Measurements from ENCODE around the gene PDE4A. TPM values are rescaled to one million over a fixed set of nuclear protein-coding genes. Genes with fewer than 3 reads are reported as not detected.

Gene PDE4A
- total and polyA plus RNA-seq, 2 of the 8 experiments (the other 6 are each of a cell fraction or from before 2014, with no cell fraction given) = 2.0 to 4.4 TPM

DNA sequence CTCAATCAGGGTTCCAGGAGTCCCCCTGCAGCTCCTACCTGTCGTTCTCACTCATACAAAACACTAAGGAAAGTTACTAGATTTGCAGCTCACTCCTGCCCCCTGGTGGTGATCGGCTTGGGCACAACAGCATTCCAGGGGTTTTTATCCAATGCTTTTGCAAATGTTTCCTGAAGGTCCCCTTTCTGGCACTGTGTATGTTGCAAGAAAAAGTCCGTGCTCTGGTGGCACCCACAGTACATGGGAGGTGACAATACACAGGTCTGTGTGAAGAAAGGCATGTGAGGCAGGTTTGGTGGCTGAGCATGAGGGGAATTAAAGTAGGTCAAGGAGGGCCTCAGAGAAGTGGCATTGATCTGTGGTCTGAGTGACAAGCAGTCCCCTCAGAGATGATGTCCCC, 31.4 kb upstream of the PDE4A start:
- Histone ChIP-seq H3K36me3 (ENCODE audit: control insufficient read depth in 2 of 4, insufficient read depth in 4 of 4, low read length in 3 of 4) (peaks cover 0 to 22% (median 12%) of the 10 kb centered on the region in 4 experiments; a peak in 7 of 8 replicates), H3K14ac (ENCODE audit: insufficient read length) (no peak overlapping the region), H2AK5ac (ENCODE audit: low read depth, low read length) (no peak overlapping the region), H2BK5ac (ENCODE audit: low read depth, low read length) (no peak overlapping the region), H3K79me1 (ENCODE audit: low read depth, low read length) (no peaks in the 10 kb centered on the region), H3K27me3 (replicated peaks in 1 of 4; ENCODE audit: control insufficient read depth in 3 of 4, extremely low read depth in 1 of 4, insufficient read depth in 3 of 4, low read length in 3 of 4) (no peaks in the 10 kb centered on the region), H2BK120ac (replicated peaks; ENCODE audit: low read depth, low read length) (no peak overlapping the region), H3K79me2 (ENCODE audit: control insufficient read depth in 1 of 2, insufficient read depth in 2 of 2, low read length in 2 of 2) (no peaks in the 10 kb centered on the region), H3K56ac (replicated peaks; ENCODE audit: insufficient read length, low read depth, low read length) (no peak overlapping the region), H3K4me3 (ENCODE audit: extremely low read depth in 1 of 4, insufficient read depth in 2 of 4, low read depth in 3 of 4, low read length in 4 of 4) (no peak overlapping the region), H3K4me1 (replicated peaks in 1 of 4; ENCODE audit: control insufficient read depth in 3 of 4, insufficient read depth in 4 of 4, low read length in 3 of 4) (peaks cover 0 to 3% (median 0%) of the 10 kb centered on the region in 4 experiments; a peak in 1 of 7 replicates), H4K5ac (ENCODE audit: insufficient read length, low read depth, low read length) (no peak overlapping the region), H2AFZ (ENCODE audit: low read length) (no peak overlapping the region), H2BK12ac (ENCODE audit: low read depth, low read length) (no peak overlapping the region), H2BK15ac (ENCODE audit: low read length) (no peak overlapping the region), H4K8ac (ENCODE audit: extremely low read depth, insufficient read depth, low read length) (no peak overlapping the region), H3K4me2 (ENCODE audit: insufficient read depth in 1 of 2, low read depth in 2 of 2, low read length in 2 of 2) (no peak overlapping the region), H3K18ac (ENCODE audit: extremely low read depth, low read length) (no peak overlapping the region), H3K4ac (replicated peaks; ENCODE audit: insufficient read length, low read depth, low read length) (no peak overlapping the region), H3K27ac (ENCODE audit: low read depth, low read length) (no peak overlapping the region), H4K91ac (replicated peaks; ENCODE audit: insufficient read length, low read length) (no peak overlapping the region), H3K9ac (replicated peaks in 1 of 4; ENCODE audit: extremely low read depth in 1 of 4, low read depth in 3 of 4, low read length in 3 of 4) (no peak overlapping the region), H2BK20ac (ENCODE audit: low read length) (no peak overlapping the region), H3K9me3 (ENCODE audit: insufficient read depth in 2 of 2, low read depth in 1 of 2, low read length in 1 of 2) (no peaks in the 10 kb centered on the region), H4K20me1 (replicated peaks in 1 of 2; ENCODE audit: control insufficient read depth in 1 of 2, insufficient read depth in 2 of 2, low read length in 2 of 2) (peaks cover 0 to 6% of the 10 kb centered on the region in 2 experiments), H3K23me2 (ENCODE audit: low read depth, low read length) (no peaks in the 10 kb centered on the region), H3K23ac (ENCODE audit: insufficient read length) (no peak overlapping the region)
- 5% methylated on average over 3 of the region's 3 CpGs; no CpG with 5 or more reads in 1 of the 2 experiments for WGBS, 2 experiments (ENCODE audit: extremely low coverage in 1 of 2, insufficient coverage in 1 of 2, insufficient read length in 1 of 2, insufficient replicate concordance in 2 of 2, low coverage in 1 of 2, low lambda C conversion rate in 2 of 2, missing lambda C conversion rate in 1 of 2)
- FAIRE-seq (peak; percentile 90), DNase-seq (ENCODE audit: low read depth in 1 of 2, low spot score in 2 of 2) (peak; percentile 77 to 99)
- ChIA-PET POLR2A (ENCODE audit: partially characterized antibody) (interaction anchor here (0.6 to 3.9 kb wide), 12 partner anchors 10 to 147 kb away, joined by 3 to 28 read pairs (median 4); partner anchors contain the start of gene ICAM1), CTCF (ENCODE audit: partially characterized antibody) (interaction anchor here (0.6 to 6.0 kb wide), 56 partner anchors 8 to 378 kb away, joined by 3 to 122 read pairs (median 6); partner anchors contain the start of genes CDC37, FDX2, ICAM1 and ICAM4)
- TF ChIP-seq GABPA (IDR thresholded peaks at IDR 0.05; ENCODE audit: borderline replicate concordance, insufficient read depth, low read length) = peak; percentile 50; the same call in 1 of the 2 replicates
- no peak for TF ChIP-seq GTF2F1 (IDR thresholded peaks at IDR 0.05; ENCODE audit: borderline replicate concordance, low read depth, low read length)
- 0 out of 4 replicates have a peak, but pooled peaks of 1 of the 2 experiments have one; percentile 34 for TF ChIP-seq SIN3A (conservative IDR thresholded peaks at IDR 0.05 in 1 of 2, IDR thresholded peaks at IDR 0.05 in 1 of 2; ENCODE audit: low read depth in 1 of 2, low read length in 2 of 2)
- peak; percentile 87 to 90 for TF ChIP-seq RAD21 (IDR thresholded peaks at IDR 0.05 in 1 of 2, conservative IDR thresholded peaks at IDR 0.05 in 1 of 2; ENCODE audit: low read depth in 2 of 2, low read length in 2 of 2)
- TF ChIP-seq POLR2AphosphoS5 (IDR thresholded peaks at IDR 0.05; ENCODE audit: low read depth, low read length) = 0 out of 2 replicates have a peak, but pooled peaks have one; percentile 2
- TF ChIP-seq, protein P1, sequence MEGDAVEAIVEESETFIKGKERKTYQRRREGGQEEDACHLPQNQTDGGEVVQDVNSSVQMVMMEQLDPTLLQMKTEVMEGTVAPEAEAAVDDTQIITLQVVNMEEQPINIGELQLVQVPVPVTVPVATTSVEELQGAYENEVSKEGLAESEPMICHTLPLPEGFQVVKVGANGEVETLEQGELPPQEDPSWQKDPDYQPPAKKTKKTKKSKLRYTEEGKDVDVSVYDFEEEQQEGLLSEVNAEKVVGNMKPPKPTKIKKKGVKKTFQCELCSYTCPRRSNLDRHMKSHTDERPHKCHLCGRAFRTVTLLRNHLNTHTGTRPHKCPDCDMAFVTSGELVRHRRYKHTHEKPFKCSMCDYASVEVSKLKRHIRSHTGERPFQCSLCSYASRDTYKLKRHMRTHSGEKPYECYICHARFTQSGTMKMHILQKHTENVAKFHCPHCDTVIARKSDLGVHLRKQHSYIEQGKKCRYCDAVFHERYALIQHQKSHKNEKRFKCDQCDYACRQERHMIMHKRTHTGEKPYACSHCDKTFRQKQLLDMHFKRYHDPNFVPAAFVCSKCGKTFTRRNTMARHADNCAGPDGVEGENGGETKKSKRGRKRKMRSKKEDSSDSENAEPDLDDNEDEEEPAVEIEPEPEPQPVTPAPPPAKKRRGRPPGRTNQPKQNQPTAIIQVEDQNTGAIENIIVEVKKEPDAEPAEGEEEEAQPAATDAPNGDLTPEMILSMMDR (IDR thresholded peaks at IDR 0.05; ENCODE audit: control extremely low read depth in 1 of 3, insufficient read depth in 1 of 3, low read depth in 1 of 3, low read length in 3 of 3) = peak; percentile 82 to 94 (median 94)
- TF ChIP-seq KDM5A (IDR thresholded peaks at IDR 0.05; ENCODE audit: low read length) = no peak
- peak; percentile 97 for TF ChIP-seq TEAD4 (IDR thresholded peaks at IDR 0.05; ENCODE audit: low read depth, low read length)

Measured in H1 (cell line).